GM19099 (cell line): ENCODE data around the gene BICD1.

Experiments
- POLR2A ChIP-seq: IDR thresholded peaks from 3 replicates; pipeline ENCODE4 v1.6.1; 2011; ENCODE audit warnings: low read depth; ENCODE audit not compliant: insufficient read length; ENCODE audit errors: extremely low read depth

BICD1 gene

GRCh38 chr12:32197421-32197820 lies 90.8 kb downstream of the BICD1 start:
- TF ChIP-seq POLR2A, result no peak

- TF ChIP-seq POLR2A, result no peak
Measured at GRCh38 chr12:32198555-32198954, 91.9 kb downstream of the BICD1 start.

GRCh38 chr12:32201096-32201495 lies 94.4 kb downstream of the BICD1 start:
- TF ChIP-seq POLR2A, result no peak

GRCh38 chr12:32201976-32202375 lies 95.3 kb downstream of the BICD1 start:
- TF ChIP-seq POLR2A, result no peak

DNA sequence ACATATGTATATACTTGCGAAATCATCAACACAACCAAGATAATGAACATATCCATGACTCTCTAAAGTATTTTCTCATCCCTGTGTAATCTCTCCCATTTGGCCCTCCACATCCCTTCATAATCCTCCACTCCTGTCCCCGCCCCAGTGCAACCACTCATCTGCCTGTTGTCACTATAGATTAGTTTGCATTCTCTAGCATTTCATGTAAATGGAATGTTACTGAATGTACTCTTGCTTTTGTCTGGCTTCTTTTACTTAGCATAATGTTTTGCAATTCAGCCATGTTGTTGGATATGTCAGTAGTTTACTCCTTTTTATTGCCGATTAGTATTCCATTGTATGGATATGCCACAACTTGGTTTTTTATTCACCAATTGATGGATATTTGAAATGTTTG lies 99.1 kb downstream of the BICD1 start:
- TF ChIP-seq POLR2A, result no peak

GRCh38 chr12:32208355-32208754 lies 101.7 kb downstream of the BICD1 start:
- TF ChIP-seq POLR2A, result no peak

DNA sequence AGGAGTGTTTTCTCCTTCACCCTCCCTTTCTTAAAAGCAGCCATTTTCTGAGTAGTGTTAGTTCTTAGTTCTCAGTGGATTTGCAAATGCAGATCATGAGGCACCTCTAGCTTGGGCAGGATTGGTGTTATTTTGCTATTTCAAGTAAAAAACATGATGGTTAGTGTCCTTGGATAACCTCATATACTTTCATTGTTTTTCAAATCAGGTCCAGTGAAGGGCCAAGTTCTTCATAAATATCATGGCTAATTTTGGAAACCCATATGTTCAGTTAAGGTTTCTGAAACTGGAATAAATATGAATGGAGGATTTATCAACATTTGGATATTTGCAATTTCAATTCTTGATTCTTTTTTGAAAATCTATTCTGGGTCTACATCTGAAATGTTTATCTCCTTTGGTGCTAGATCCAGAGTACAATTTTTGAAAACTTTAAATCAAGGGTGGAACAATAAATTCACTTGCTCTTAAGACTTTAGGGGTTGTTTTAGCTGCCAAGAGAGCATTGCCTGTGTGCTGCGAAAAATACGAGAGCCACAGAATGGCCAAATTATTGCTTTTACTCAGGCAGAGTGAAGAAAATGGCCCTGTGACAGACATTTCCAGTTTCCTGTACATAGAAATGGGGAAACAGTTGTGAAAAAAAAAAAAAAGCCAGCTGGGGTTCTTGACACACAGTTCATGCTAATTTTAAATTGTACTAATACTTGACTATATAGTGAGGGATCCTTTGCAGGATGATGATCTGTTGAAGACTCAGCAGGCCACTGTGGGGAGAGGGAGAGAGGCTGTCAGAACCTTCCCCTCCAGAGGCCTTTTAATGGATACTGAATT lies 104.6 kb downstream of the BICD1 start:
- no peak for TF ChIP-seq POLR2A

- TF ChIP-seq POLR2A, result no peak
Measured at GRCh38 chr12:32211900-32212156, 105.2 kb downstream of the BICD1 start.

DNA sequence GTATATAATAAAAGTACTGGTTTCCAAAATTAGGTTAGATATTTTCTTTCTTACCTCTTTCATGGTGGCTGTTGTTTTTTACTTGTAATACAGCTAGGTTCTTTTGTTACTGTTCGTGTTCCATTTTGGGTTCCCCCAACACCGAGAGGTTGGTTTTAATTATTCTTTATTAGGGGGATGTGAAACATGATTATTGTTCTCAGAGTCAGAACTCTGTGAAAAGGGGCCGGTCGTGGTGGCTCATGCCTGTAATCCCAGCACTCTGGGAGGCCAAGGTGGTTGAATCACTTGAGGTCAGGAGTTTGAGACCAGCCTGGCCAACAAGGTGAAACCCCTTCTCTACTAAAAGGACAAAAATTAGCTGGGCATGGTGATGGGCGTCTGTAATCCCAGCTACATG lies 108.1 kb downstream of the BICD1 start:
- TF ChIP-seq POLR2A, result no peak

- TF ChIP-seq POLR2A, result no peak
Measured at GRCh38 chr12:32217354-32218310, 111.0 kb downstream of the BICD1 start.

DNA sequence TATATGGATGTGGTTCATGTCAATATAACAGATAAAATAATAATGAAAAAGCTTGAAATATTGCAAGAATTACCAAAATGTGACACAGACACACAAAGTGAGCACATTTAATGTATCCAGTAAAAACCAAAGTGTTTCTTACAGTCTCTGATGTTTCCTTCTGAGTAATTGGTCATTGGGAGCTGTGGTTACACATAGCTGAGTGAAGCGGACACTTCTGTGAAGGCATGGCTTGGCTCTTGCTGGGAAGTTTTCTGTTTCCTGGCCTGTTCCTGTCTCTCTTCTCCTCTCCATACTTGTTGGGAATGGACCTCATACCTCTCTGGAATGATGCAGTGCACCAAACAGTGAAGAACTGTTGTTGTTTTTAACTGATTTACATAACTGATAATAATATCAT lies 117.3 kb downstream of the BICD1 start:
- no peak for TF ChIP-seq POLR2A

GRCh38 chr12:32226768-32227167 lies 120.1 kb downstream of the BICD1 start:
- TF ChIP-seq POLR2A, result no peak

- no peak for TF ChIP-seq POLR2A
Measured at GRCh38 chr12:32229971-32230612, 123.4 kb downstream of the BICD1 start.

GRCh38 chr12:32230613-32230993 lies 124.0 kb downstream of the BICD1 start:
- no peak for TF ChIP-seq POLR2A

DNA sequence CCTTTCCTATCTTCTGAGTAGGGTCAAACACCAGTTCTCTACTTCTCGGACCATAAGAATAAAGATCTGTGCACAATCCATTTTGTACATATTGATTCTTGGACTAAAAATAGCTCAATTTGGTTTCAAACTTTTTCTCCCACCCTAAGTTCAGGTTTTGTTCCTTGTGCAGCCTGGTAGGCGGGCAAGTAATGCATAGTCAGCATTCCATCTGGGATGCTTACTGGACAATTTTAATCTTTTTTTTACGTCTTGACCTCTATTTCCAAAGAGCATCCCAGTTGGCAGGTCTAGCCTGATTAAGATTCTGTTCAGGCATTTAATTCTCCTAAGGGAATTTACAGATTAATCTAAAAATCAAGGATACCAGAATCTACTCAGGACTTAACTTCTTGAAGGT lies 126.9 kb downstream of the BICD1 start:
- TF ChIP-seq POLR2A, result no peak
